Stimulated activated CD4-positive, alpha-beta T cell treated with anti-CD3 and anti-CD28 coated beads, Interleukin-1b, Interleukin-23, amount 100 ng/mL, for 4 hours (primary cell): ENCODE measurements around the gene HSDL1.

Experiments
- DNase-seq, 2 donors: peaks; one replicate each; pipeline ENCODE4 v3.0.0-alpha.2; 2020; ENCODE audit warnings: low read depth in 2 of 2

Gene HSDL1

GRCh38 chr16:84107921-84108320, 37.1 kb downstream of the HSDL1 start:
- no peak for DNase-seq

GRCh38 chr16:84105948-84106740, 38.8 kb downstream of the HSDL1 start:
- DNase-seq = no peak

GRCh38 chr16:84105301-84105815, 39.6 kb downstream of the HSDL1 start:
- DNase-seq = no peak

GRCh38 chr16:84104231-84104630, 40.7 kb downstream of the HSDL1 start:
- no peak for DNase-seq

- DNase-seq = no peak
These were observed 41.3 kb downstream of the HSDL1 start for GRCh38 chr16:84103678-84104077.

GRCh38 chr16:84098939-84099338, 46.0 kb downstream of the HSDL1 start:
- no peak for DNase-seq

- no peak for DNase-seq
These were observed 48.5 kb downstream of the HSDL1 start for GRCh38 chr16:84096447-84097005.

- no peak for DNase-seq
These were observed 49.5 kb downstream of the HSDL1 start for GRCh38 chr16:84095466-84095865.

GRCh38 chr16:84093879-84094270, 51.1 kb downstream of the HSDL1 start:
- DNase-seq = no peak

- no peak for DNase-seq
These were observed 51.7 kb downstream of the HSDL1 start for GRCh38 chr16:84093120-84093878.

GRCh38 chr16:84091460-84091859, 53.5 kb downstream of the HSDL1 start:
- DNase-seq = no peak

- DNase-seq = no peak
These were observed 54.8 kb downstream of the HSDL1 start for GRCh38 chr16:84090211-84090610.

GRCh38 chr16:84088695-84089395, 56.1 kb downstream of the HSDL1 start:
- DNase-seq = peak; percentile 12 to 22

GRCh38 chr16:84087466-84088151, 57.4 kb downstream of the HSDL1 start:
- no peak for DNase-seq

- DNase-seq = no peak
These were observed 58.0 kb downstream of the HSDL1 start for GRCh38 chr16:84087001-84087400.

- DNase-seq = no peak
These were observed 58.6 kb downstream of the HSDL1 start for GRCh38 chr16:84086341-84086740.

GRCh38 chr16:84085773-84086172, 59.2 kb downstream of the HSDL1 start:
- DNase-seq = no peak

- no peak for DNase-seq
These were observed 59.7 kb downstream of the HSDL1 start for GRCh38 chr16:84085271-84085667.

GRCh38 chr16:84084570-84085270, 60.3 kb downstream of the HSDL1 start:
- peak; percentile 34 to 59 for DNase-seq

- no peak for DNase-seq
These were observed 62.0 kb downstream of the HSDL1 start for GRCh38 chr16:84082835-84083569.
